ENCODE results near the gene ZRSR2. TPM values are rescaled to one million over a fixed set of nuclear protein-coding genes. Genes with fewer than 3 reads are reported as not detected.

ZRSR2 gene
- total and polyA plus RNA-seq, 2 of the 13 experiments (the other 11 are each of a cell fraction or from before 2014, with no cell fraction given) = 3.6 to 4.9 TPM

DNA sequence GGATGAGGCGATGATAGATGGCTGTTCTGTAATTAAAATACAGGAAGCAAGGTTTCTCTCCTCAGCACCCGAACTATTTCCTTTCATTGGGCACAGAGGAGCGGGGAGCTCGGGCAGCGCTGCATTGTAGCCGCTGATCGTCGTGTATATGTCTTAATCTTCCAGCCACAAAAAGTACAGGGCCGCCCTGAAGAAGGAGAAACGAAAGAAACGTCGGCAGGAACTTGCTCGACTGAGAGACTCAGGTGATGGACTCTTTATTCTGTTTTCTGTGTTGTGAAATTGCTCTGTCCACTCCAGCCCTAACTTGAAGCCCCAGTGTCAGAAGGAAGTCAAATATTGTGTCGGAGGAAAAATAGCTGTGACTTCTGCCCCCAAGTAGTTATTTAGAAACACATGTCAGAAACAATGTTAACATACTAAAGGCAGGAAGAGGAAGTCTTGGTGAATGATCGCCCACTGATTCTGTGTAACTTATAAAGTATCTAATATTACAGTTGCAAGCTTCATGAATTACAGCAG lies 546 bp downstream of the ZRSR2 start:
- Histone ChIP-seq H2AFZ (ENCODE audit: low read length) (no peak overlapping the region), H3K79me2 (ENCODE audit: insufficient read depth, low read length) (no peaks in the 10 kb centered on the region), H4K20me1 (ENCODE audit: insufficient read depth, low read length) (no peaks in the 10 kb centered on the region), H3K4me3 (replicated peaks in 1 of 3; ENCODE audit: insufficient read depth in 1 of 3, low read depth in 2 of 3, low read length in 3 of 3) (peak overlapping the region; percentile 74 to 93 (median 83)), H3K4me2 (ENCODE audit: low read depth, low read length) (peak overlapping the region; percentile 73), H3K9me3 (ENCODE audit: low read length) (no peaks in the 10 kb centered on the region), H3K4me1 (ENCODE audit: insufficient read depth, low read length) (no peaks in the 10 kb centered on the region), H3K27me3 (ENCODE audit: control insufficient read depth in 1 of 2, insufficient read depth in 2 of 2, low read length in 2 of 2) (no peaks in the 10 kb centered on the region; a peak in 1 of 5 replicates), H3K9ac (ENCODE audit: insufficient read depth, low read depth, low read length) (peak overlapping the region; percentile 69), H3K36me3 (replicated peaks in 1 of 2; ENCODE audit: control insufficient read depth in 1 of 2, insufficient read depth in 2 of 2, low read length in 2 of 2) (no peaks in the 10 kb centered on the region), H3K27ac (ENCODE audit: extremely low read length, insufficient read depth, low read length) (peak overlapping the region; percentile 63)
- DNase-seq (ENCODE audit: low spot score) (no peak), FAIRE-seq (peak; percentile 39), ATAC-seq (0 out of 3 replicates have a peak, but pooled peaks have one; percentile 7)
- intact Hi-C loops (cut with micrococcal nuclease; ENCODE audit: unreplicated experiment) (no loop called here), in situ Hi-C loops (cut with HindIII; ENCODE audit: extremely low pct_ligation_motif_present, low pct_unique_long_range_greater_than_20kb) (no loop called here)
- CTCF ChIA-PET (ENCODE audit: low intra/inter-chr PET ratio, low total read pairs) = no interaction called here
- TF ChIP-seq PHF20 (CRISPR knock-in tag; IDR thresholded peaks at IDR 0.05) = 0 out of 2 replicates have a peak, but pooled peaks have one; percentile 4
- no peak for TF ChIP-seq TEF (CRISPR knock-in tag; IDR thresholded peaks at IDR 0.05)
- POLR2A ChIA-PET = no interaction called here
- BruUV-seq (replicated peaks) = TSS peak; percentile 81
- 4% methylated on average over 3 of the region's 15 CpGs for WGBS (ENCODE audit: low lambda C conversion rate)

- no peaks in the 10 kb centered on the region for H4K20me1 ChIP-seq (ENCODE audit: insufficient read depth, low read length)
- DNase-seq (ENCODE audit: low spot score) (no peak), ATAC-seq (no peak), FAIRE-seq (no peak)
- in situ Hi-C loops (cut with HindIII; ENCODE audit: extremely low pct_ligation_motif_present, low pct_unique_long_range_greater_than_20kb) = no loop called here
- no peak overlapping the region for H3K9ac ChIP-seq (ENCODE audit: insufficient read depth, low read depth, low read length)
- ChIA-PET POLR2A (no interaction called here), CTCF (ENCODE audit: low intra/inter-chr PET ratio, low total read pairs) (no interaction called here)
- H3K4me3 ChIP-seq (replicated peaks in 1 of 3; ENCODE audit: insufficient read depth in 1 of 3, low read depth in 2 of 3, low read length in 3 of 3) = no peak overlapping the region
- no peaks in the 10 kb centered on the region for H3K4me1 ChIP-seq (ENCODE audit: insufficient read depth, low read length)
- no peak overlapping the region for H3K4me2 ChIP-seq (ENCODE audit: low read depth, low read length)
- BruUV-seq (replicated peaks) = no TSS peak
- TF ChIP-seq, protein P1, sequence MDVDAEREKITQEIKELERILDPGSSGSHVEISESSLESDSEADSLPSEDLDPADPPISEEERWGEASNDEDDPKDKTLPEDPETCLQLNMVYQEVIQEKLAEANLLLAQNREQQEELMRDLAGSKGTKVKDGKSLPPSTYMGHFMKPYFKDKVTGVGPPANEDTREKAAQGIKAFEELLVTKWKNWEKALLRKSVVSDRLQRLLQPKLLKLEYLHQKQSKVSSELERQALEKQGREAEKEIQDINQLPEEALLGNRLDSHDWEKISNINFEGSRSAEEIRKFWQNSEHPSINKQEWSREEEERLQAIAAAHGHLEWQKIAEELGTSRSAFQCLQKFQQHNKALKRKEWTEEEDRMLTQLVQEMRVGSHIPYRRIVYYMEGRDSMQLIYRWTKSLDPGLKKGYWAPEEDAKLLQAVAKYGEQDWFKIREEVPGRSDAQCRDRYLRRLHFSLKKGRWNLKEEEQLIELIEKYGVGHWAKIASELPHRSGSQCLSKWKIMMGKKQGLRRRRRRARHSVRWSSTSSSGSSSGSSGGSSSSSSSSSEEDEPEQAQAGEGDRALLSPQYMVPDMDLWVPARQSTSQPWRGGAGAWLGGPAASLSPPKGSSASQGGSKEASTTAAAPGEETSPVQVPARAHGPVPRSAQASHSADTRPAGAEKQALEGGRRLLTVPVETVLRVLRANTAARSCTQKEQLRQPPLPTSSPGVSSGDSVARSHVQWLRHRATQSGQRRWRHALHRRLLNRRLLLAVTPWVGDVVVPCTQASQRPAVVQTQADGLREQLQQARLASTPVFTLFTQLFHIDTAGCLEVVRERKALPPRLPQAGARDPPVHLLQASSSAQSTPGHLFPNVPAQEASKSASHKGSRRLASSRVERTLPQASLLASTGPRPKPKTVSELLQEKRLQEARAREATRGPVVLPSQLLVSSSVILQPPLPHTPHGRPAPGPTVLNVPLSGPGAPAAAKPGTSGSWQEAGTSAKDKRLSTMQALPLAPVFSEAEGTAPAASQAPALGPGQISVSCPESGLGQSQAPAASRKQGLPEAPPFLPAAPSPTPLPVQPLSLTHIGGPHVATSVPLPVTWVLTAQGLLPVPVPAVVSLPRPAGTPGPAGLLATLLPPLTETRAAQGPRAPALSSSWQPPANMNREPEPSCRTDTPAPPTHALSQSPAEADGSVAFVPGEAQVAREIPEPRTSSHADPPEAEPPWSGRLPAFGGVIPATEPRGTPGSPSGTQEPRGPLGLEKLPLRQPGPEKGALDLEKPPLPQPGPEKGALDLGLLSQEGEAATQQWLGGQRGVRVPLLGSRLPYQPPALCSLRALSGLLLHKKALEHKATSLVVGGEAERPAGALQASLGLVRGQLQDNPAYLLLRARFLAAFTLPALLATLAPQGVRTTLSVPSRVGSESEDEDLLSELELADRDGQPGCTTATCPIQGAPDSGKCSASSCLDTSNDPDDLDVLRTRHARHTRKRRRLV (CRISPR knock-in tag; IDR thresholded peaks at IDR 0.05) = no peak
- no peak for TF ChIP-seq EHMT2 (IDR thresholded peaks at IDR 0.05; ENCODE audit: borderline replicate concordance, low read depth, low read length)
- TF ChIP-seq, protein P2, sequence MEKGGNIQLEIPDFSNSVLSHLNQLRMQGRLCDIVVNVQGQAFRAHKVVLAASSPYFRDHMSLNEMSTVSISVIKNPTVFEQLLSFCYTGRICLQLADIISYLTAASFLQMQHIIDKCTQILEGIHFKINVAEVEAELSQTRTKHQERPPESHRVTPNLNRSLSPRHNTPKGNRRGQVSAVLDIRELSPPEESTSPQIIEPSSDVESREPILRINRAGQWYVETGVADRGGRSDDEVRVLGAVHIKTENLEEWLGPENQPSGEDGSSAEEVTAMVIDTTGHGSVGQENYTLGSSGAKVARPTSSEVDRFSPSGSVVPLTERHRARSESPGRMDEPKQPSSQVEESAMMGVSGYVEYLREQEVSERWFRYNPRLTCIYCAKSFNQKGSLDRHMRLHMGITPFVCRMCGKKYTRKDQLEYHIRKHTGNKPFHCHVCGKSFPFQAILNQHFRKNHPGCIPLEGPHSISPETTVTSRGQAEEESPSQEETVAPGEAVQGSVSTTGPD (CRISPR knock-in tag; IDR thresholded peaks at IDR 0.05) = no peak
- no peak for TF ChIP-seq ZNF576 (CRISPR knock-in tag; IDR thresholded peaks at IDR 0.05)
- TF ChIP-seq SP2 (CRISPR knock-in tag; IDR thresholded peaks at IDR 0.05) = no peak
- TF ChIP-seq ZFY (CRISPR knock-in tag; IDR thresholded peaks at IDR 0.05) = no peak
- H3K9me3 ChIP-seq (ENCODE audit: low read length) = no peaks in the 10 kb centered on the region
- H3K27me3 ChIP-seq (ENCODE audit: control insufficient read depth in 1 of 2, insufficient read depth in 2 of 2, low read length in 2 of 2) = no peaks in the 10 kb centered on the region
- 95% methylated on average over 4 of the region's 4 CpGs for WGBS (ENCODE audit: low lambda C conversion rate)
- H2AFZ ChIP-seq (ENCODE audit: low read length) = no peak overlapping the region
- no peaks in the 10 kb centered on the region for H3K36me3 ChIP-seq (replicated peaks in 1 of 2; ENCODE audit: control insufficient read depth in 1 of 2, insufficient read depth in 2 of 2, low read length in 2 of 2)
- intact Hi-C loops (cut with micrococcal nuclease; ENCODE audit: unreplicated experiment) = no loop called here
- H3K27ac ChIP-seq (ENCODE audit: extremely low read length, insufficient read depth, low read length) = no peak overlapping the region
- no peaks in the 10 kb centered on the region for H3K79me2 ChIP-seq (ENCODE audit: insufficient read depth, low read length)
Observed at GRCh38 chrX:15797707-15798106, 7.4 kb downstream of the ZRSR2 start.

Measured in HepG2 (cell line).